HCT116 (cell line): ENCODE data around the gene SEC24C. TPM values are rescaled to one million over a fixed set of nuclear protein-coding genes. Genes with fewer than 3 reads are reported as not detected.

Experiments
- ATAC-seq: fragments of 200-7000 bp; cut with Tn5 transposase; 2 replicates; pipeline ENCODE4 v1.9.1; 2020; ENCODE audit warnings: mild to moderate bottlenecking, moderate library complexity
- BruUV-seq: library from RNA; stranded (reverse); fragments of 400-500 nt; replicated peaks from 2 replicates; lab custom pipeline; 2021; lab: Mats Ljungman, UMichigan
- CTCF ChIA-PET: fragments of 300-600 bp; sonication (Branson Sonifier 250); formaldehyde crosslinking; loops from one replicate; lab custom pipeline; 2021; ENCODE audit warnings: antibody characterized with exemption; lab: Charles Lee
- POLR2A ChIA-PET: fragments of 300-600, 350-600 bp; sonication (Branson Sonifier 250); formaldehyde crosslinking; loops from one replicate; lab custom pipeline; 2021; ENCODE audit warnings: antibody characterized with exemption; lab: Charles Lee
- RAD21 ChIA-PET, 2 experiments: fragments of 300-600 bp; sonication (Branson Sonifier 250); formaldehyde crosslinking; loops; one replicate each; lab custom pipeline; 2023; ENCODE audit warnings: low total read pairs in 2 of 2; ENCODE audit not compliant: uncharacterized antibody in 2 of 2, unreplicated experiment in 2 of 2, low non-redundant PET in 1 of 2; lab: Charles Lee
- DNase-seq: peaks from one replicate; pipeline ENCODE4 v3.0.0-alpha.2; 2010; ENCODE audit warnings: low read depth, low spot score
- H2AFZ ChIP-seq: fragments of 200-600 bp; shearing (Covaris generic), sonication (generic); 2 replicates; pipeline ENCODE4 v1.6.1; 2017; ENCODE audit warnings: low read depth, mixed run types, mixed read lengths, antibody characterized with exemption, low read length; ENCODE audit not compliant: poor library complexity, severe bottlenecking
- H3K27ac ChIP-seq: 2 replicates; pipeline ENCODE4 v1.5.1; 2012; ENCODE audit warnings: low read depth, low read length
- H3K27me3 ChIP-seq: fragments of 200-600 bp; sonication (generic); 2 replicates; pipeline ENCODE4 v1.6.1; 2016; ENCODE audit warnings: mixed run types, low read length, mixed read lengths; ENCODE audit not compliant: insufficient read depth
- H3K36me3 ChIP-seq, 2 experiments: fragments of 200-500 bp in 1 of 2; fragments of 200-600 bp in 1 of 2; sonication (Bioruptor generic) in 1 of 2; sonication (generic) in 1 of 2; 2 replicates each; pipeline versions ENCODE4 v1.5.1 to v1.6.1; 2014 to 2016; ENCODE audit warnings: low read length in 2 of 2, inconsistent platforms in 1 of 2, mixed read lengths in 1 of 2, mixed run types in 1 of 2; ENCODE audit not compliant: insufficient read depth in 2 of 2, control insufficient read depth in 1 of 2
- H3K4me1 ChIP-seq, 2 experiments: fragments of 200-600 bp in 1 of 2; sonication (generic) in 1 of 2; 2 replicates each; pipeline versions ENCODE4 v1.5.1 to v1.6.1; 2012 to 2017; ENCODE audit warnings: low read length in 2 of 2, inconsistent platforms in 1 of 2, mild to moderate bottlenecking in 1 of 2, mixed read lengths in 1 of 2, mixed run types in 1 of 2, moderate library complexity in 1 of 2; ENCODE audit not compliant: insufficient read depth in 2 of 2, control insufficient read depth in 1 of 2
- H3K4me2 ChIP-seq: fragments of 200-600 bp; sonication (generic); 2 replicates; pipeline ENCODE4 v1.6.1; 2017; ENCODE audit warnings: mixed run types, low read length, mixed read lengths
- H3K4me3 ChIP-seq, 2 experiments: fragments of 200-600 bp in 1 of 2; sonication (generic) in 1 of 2; replicated peaks in 1 of 2; 2 replicates each; pipeline ENCODE4 v1.5.1; 2011 to 2016; ENCODE audit warnings: low read length in 2 of 2, control low read depth in 1 of 2, low read depth in 1 of 2, mild to moderate bottlenecking in 1 of 2, mixed read lengths in 1 of 2, mixed run types in 1 of 2
- H3K79me2 ChIP-seq: fragments of 200-600 bp; sonication (generic); 2 replicates; pipeline ENCODE4 v1.6.1; 2017; ENCODE audit warnings: mild to moderate bottlenecking, mixed run types, low read length, moderate library complexity, mixed read lengths; ENCODE audit not compliant: insufficient read depth
- H3K9ac ChIP-seq: fragments of 200-600 bp; sonication (generic); 2 replicates; pipeline ENCODE4 v1.6.1; 2016; ENCODE audit warnings: low read length, mixed read lengths
- H3K9me2 ChIP-seq: fragments of 200-600 bp; sonication (generic), shearing (Covaris generic); 2 replicates; pipeline ENCODE4 v1.6.1; 2017; ENCODE audit warnings: mixed run types, mild to moderate bottlenecking, moderate library complexity; ENCODE audit not compliant: insufficient read depth
- H3K9me3 ChIP-seq, 2 experiments: fragments of 200-500 bp in 1 of 2; fragments of 200-600 bp in 1 of 2; sonication (Bioruptor generic) in 1 of 2; sonication (generic) in 1 of 2; 2 replicates each; pipeline ENCODE4 v1.6.1; 2014 to 2017; ENCODE audit warnings: low read length in 2 of 2, mixed read lengths in 2 of 2, inconsistent platforms in 1 of 2, low read depth in 1 of 2, mild to moderate bottlenecking in 1 of 2, mixed run types in 1 of 2, moderate library complexity in 1 of 2; ENCODE audit not compliant: control insufficient read depth in 1 of 2, insufficient read depth in 1 of 2
- H4K20me1 ChIP-seq: fragments of 200-600 bp; sonication (generic), shearing (Covaris generic); 2 replicates; pipeline ENCODE4 v1.6.1; 2017; ENCODE audit warnings: mixed run types, mild to moderate bottlenecking, moderate library complexity; ENCODE audit not compliant: insufficient read depth
- CBX3 ChIP-seq: IDR thresholded peaks from 2 replicates; pipeline ENCODE4 v1.6.1; 2012; ENCODE audit warnings: low read depth
- CEBPB ChIP-seq: IDR thresholded peaks from 2 replicates; pipeline ENCODE4 v1.6.1; 2012; ENCODE audit warnings: low read depth
- CTCF ChIP-seq, 3 experiments: fragments of 200-600 bp in 1 of 3; sonication (generic) in 1 of 3; IDR thresholded peaks in 2 of 3; conservative IDR thresholded peaks in 1 of 3; 2 replicates each; pipeline ENCODE4 v1.5.1; 2012 to 2017; ENCODE audit warnings: low read depth in 2 of 3, low read length in 2 of 3, antibody characterized with exemption in 1 of 3, borderline replicate concordance in 1 of 3, control low read depth in 1 of 3, mild to moderate bottlenecking in 1 of 3, mixed read lengths in 1 of 3, mixed run types in 1 of 3, moderate library complexity in 1 of 3; ENCODE audit not compliant: insufficient read depth in 1 of 3
- EZH2 ChIP-seq: fragments of 200-600 bp; sonication (generic); IDR thresholded peaks from 2 replicates; pipeline ENCODE4 v1.6.1; 2017; ENCODE audit warnings: antibody characterized with exemption, mixed run types
- EZH2phosphoT487 ChIP-seq: fragments of 200-600 bp; IDR thresholded peaks from 2 replicates; pipeline ENCODE4 v1.6.1; 2018; ENCODE audit warnings: antibody characterized with exemption, borderline replicate concordance
- FOSL1 ChIP-seq: IDR thresholded peaks from 2 replicates; pipeline ENCODE4 v1.6.1; 2012; ENCODE audit warnings: low read depth
- JUND ChIP-seq: IDR thresholded peaks from 2 replicates; pipeline ENCODE4 v1.6.1; 2012
- MAX ChIP-seq: IDR thresholded peaks from 2 replicates; pipeline ENCODE4 v1.6.1; 2012
- RAD21 ChIP-seq: IDR thresholded peaks from 2 replicates; pipeline ENCODE4 v1.6.1; 2012; ENCODE audit warnings: low read depth, mild to moderate bottlenecking
- REST ChIP-seq: IDR thresholded peaks from 2 replicates; pipeline ENCODE4 v1.6.1; 2012; ENCODE audit warnings: low read depth
- SIN3A ChIP-seq: IDR thresholded peaks from 2 replicates; pipeline ENCODE4 v1.6.1; 2012; ENCODE audit warnings: low read depth
- SRF ChIP-seq: IDR thresholded peaks from 2 replicates; pipeline ENCODE4 v1.6.1; 2012; ENCODE audit warnings: low read depth
- TCF7L2 ChIP-seq: IDR thresholded peaks from 2 replicates; pipeline ENCODE4 v1.7.0; 2011; ENCODE audit warnings: borderline replicate concordance, inconsistent platforms; ENCODE audit not compliant: insufficient read depth, insufficient read length; ENCODE audit errors: extremely low read depth
- YY1 ChIP-seq: IDR thresholded peaks from 2 replicates; pipeline ENCODE4 v1.6.1; 2011; ENCODE audit warnings: low read length, low read depth, moderate library complexity, mild to moderate bottlenecking; ENCODE audit not compliant: insufficient replicate concordance; ENCODE audit errors: extremely low read depth
- ZBTB33 ChIP-seq: IDR thresholded peaks from 2 replicates; pipeline ENCODE4 v1.6.1; 2011; ENCODE audit warnings: mild to moderate bottlenecking, low read length, moderate library complexity; ENCODE audit not compliant: insufficient replicate concordance; ENCODE audit errors: extremely low read depth
- ZNF274 ChIP-seq: fragments of 200-500 bp; sonication (Bioruptor generic); IDR thresholded peaks from 2 replicates; pipeline ENCODE4 v1.6.1; 2014; ENCODE audit warnings: mild to moderate bottlenecking, low read depth, low read length, inconsistent platforms
- intact Hi-C: fragments of 100-400 bp; cut with micrococcal nuclease; formaldehyde crosslinking; loops from 2 replicates; pipeline ENCODE4 v1.10.0; 2022
- total RNA-seq: library from RNA; stranded (reverse); gene quantifications from one replicate; pipeline ENCODE4 v1.2.1, GENCODE V29; 2021; ENCODE audit not compliant: unreplicated experiment

Gene SEC24C
- total RNA-seq, 1 experiment from 2014 or later: 60.9 TPM

GRCh38 chr10:73723516-73723915, 20.7 kb upstream of the SEC24C start:
- Histone ChIP-seq H3K27ac (no peak overlapping the region), H4K20me1 (no peaks in the 10 kb centered on the region), H3K4me1 (peaks cover 0 to under 1% of the 10 kb centered on the region in 2 experiments; a peak in 1 of 4 replicates), H3K36me3 (peaks cover 25 to 31% of the 10 kb centered on the region in 2 experiments), H3K9me3 (no peaks in the 10 kb centered on the region), H3K4me2 (no peak overlapping the region), H3K27me3 (no peaks in the 10 kb centered on the region), H3K9me2 (no peaks in the 10 kb centered on the region), H3K9ac (no peak overlapping the region), H2AFZ (no peak overlapping the region), H3K79me2 (peaks cover under 1% of the 10 kb centered on the region; the same call in 1 of the 2 replicates), H3K4me3 (no peak overlapping the region)
- BruUV-seq: no TSS peak
- POLR2A ChIA-PET: no interaction called here
- RAD21 ChIA-PET: no interaction called here
- intact Hi-C loops: no loop called here
- ATAC-seq (no peak), DNase-seq (no peak)
- TF ChIP-seq FOSL1 (no peak), CEBPB (no peak), YY1 (no peak), REST (no peak), CBX3 (no peak), TCF7L2 (no peak), ZBTB33 (no peak), CTCF (IDR thresholded peaks at IDR 0.05 in 2 of 3, conservative IDR thresholded peaks at IDR 0.05 in 1 of 3; ENCODE audit: borderline replicate concordance in 1 of 3, insufficient read depth in 1 of 3, low read depth in 2 of 3, low read length in 2 of 3) (no peak), MAX (no peak), JUND (no peak), RAD21 (no peak), SRF (no peak), ZNF274 (no peak), SIN3A (no peak), EZH2 (no peak), EZH2phosphoT487 (no peak)
- CTCF ChIA-PET: no interaction called here
